Measurements from ENCODE around the gene TSGA10.

DNA sequence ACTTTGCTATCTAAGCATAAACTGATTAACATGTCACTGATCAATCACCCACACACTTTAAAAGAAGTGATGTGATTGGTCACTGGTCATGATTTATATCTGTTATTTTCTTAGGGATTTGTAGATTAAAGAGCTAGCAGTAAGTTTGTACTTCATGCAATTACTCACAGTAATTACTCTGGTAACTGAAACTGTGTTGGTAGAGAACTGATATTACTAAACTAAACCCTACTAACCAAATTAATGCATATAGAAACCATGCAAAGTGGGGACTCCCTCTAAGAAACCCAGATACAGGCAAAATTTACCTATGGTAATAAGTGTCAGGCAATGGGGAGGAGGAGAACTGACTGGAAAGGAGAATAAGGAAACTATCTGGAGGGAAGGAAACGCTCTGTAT, 58.0 kb downstream of the TSGA10 start:
- TF ChIP-seq POLR2AphosphoS5 (IDR thresholded peaks at IDR 0.05; ENCODE audit: borderline replicate concordance, low read depth, low read length) (no peak), EZH2 (IDR thresholded peaks at IDR 0.05) (no peak)

All from SK-N-MC (cell line).